SKM-1 treated with dmso at 0.1 percent for 144 hours (cell line): ENCODE results near the gene ADGRD1.
"Not testable (repeated sequence)": the region's sequence is repeated elsewhere in the genome, so short reads cannot be mapped to it uniquely, and the experiment has no call there.

Experiments used
- DNase-seq: peaks from one replicate; lab custom pipeline; 2025; ENCODE audit not compliant: unreplicated experiment; lab: John Stamatoyannopoulos, UW

Gene ADGRD1

GRCh38 chr12:130983328-130984017 lies 29.8 kb downstream of the ADGRD1 start:
- DNase-seq = no peak

GRCh38 chr12:130984183-130985058 lies 30.7 kb downstream of the ADGRD1 start:
- DNase-seq = no peak

GRCh38 chr12:130987151-130987931 lies 33.6 kb downstream of the ADGRD1 start:
- no peak for DNase-seq

- no peak for DNase-seq
These were observed 34.6 kb downstream of the ADGRD1 start for GRCh38 chr12:130988261-130988660.

- no peak for DNase-seq
These were observed 35.0 kb downstream of the ADGRD1 start for GRCh38 chr12:130988751-130989150.

- DNase-seq = no peak
These were observed 35.7 kb downstream of the ADGRD1 start for GRCh38 chr12:130989391-130989790.

- no peak for DNase-seq
These were observed 36.3 kb downstream of the ADGRD1 start for GRCh38 chr12:130990034-130990433.

- DNase-seq = no peak
These were observed 38.7 kb downstream of the ADGRD1 start for GRCh38 chr12:130992448-130992847.

- DNase-seq = no peak
These were observed 39.4 kb downstream of the ADGRD1 start for GRCh38 chr12:130992979-130993538.

- no peak for DNase-seq
These were observed 40.3 kb downstream of the ADGRD1 start for GRCh38 chr12:130993759-130994670.

GRCh38 chr12:130994821-130995375 lies 41.2 kb downstream of the ADGRD1 start:
- no peak for DNase-seq

GRCh38 chr12:130995386-130995969 lies 41.8 kb downstream of the ADGRD1 start:
- not testable (repeated sequence) for DNase-seq

GRCh38 chr12:130998136-130998535 lies 44.4 kb downstream of the ADGRD1 start:
- no peak for DNase-seq

GRCh38 chr12:131000000-131000486 lies 46.3 kb downstream of the ADGRD1 start:
- no peak for DNase-seq

GRCh38 chr12:131001493-131001892 lies 47.8 kb downstream of the ADGRD1 start:
- no peak for DNase-seq

- DNase-seq = no peak
These were observed 48.5 kb downstream of the ADGRD1 start for GRCh38 chr12:131002216-131002631.

- no peak for DNase-seq
These were observed 49.5 kb downstream of the ADGRD1 start for GRCh38 chr12:131003036-131003715.

- DNase-seq = no peak
These were observed 50.0 kb downstream of the ADGRD1 start for GRCh38 chr12:131003716-131004045.

GRCh38 chr12:131004166-131004565 lies 50.5 kb downstream of the ADGRD1 start:
- DNase-seq = no peak
